ENCODE measurements around the gene DDO.

DNA sequence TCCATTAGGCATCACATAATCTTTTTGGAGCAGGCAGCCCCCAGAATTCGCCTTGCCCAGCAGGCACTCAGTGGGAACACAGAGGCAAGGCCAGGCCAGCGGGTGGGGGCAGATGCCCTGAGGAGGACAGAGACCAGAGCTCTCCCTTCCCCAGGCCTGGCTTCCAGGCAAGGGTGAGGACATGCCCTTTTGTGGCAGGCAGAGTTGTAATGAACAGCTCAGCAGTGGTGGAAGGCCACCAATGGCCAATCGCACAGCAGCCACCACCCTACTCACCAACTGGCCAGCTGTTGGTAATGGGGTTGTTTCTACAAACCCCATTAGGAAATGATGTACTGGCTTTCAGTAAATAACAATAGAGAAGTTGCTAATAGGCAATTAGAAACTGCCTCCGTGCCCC lies 15.4 kb upstream of the DDO start:
- TF ChIP-seq, protein P1, sequence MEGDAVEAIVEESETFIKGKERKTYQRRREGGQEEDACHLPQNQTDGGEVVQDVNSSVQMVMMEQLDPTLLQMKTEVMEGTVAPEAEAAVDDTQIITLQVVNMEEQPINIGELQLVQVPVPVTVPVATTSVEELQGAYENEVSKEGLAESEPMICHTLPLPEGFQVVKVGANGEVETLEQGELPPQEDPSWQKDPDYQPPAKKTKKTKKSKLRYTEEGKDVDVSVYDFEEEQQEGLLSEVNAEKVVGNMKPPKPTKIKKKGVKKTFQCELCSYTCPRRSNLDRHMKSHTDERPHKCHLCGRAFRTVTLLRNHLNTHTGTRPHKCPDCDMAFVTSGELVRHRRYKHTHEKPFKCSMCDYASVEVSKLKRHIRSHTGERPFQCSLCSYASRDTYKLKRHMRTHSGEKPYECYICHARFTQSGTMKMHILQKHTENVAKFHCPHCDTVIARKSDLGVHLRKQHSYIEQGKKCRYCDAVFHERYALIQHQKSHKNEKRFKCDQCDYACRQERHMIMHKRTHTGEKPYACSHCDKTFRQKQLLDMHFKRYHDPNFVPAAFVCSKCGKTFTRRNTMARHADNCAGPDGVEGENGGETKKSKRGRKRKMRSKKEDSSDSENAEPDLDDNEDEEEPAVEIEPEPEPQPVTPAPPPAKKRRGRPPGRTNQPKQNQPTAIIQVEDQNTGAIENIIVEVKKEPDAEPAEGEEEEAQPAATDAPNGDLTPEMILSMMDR (IDR thresholded peaks at IDR 0.05), result no peak
- no peak for TF ChIP-seq POLR2A (IDR thresholded peaks at IDR 0.05)
